GM23338 (cell line): ENCODE results near the gene ZNF679. TPM values are rescaled to one million over a fixed set of nuclear protein-coding genes. Genes with fewer than 3 reads are reported as not detected.
A peak's percentile ranks its signal among the peaks of the same experiment; 100 is the strongest.
"Not testable (repeated sequence)": the region's sequence is repeated elsewhere in the genome, so short reads cannot be mapped to it uniquely, and the experiment has no call there.

Source experiments
- ATAC-seq: fragments of 200-7000 bp; cut with Tn5 transposase; 3 replicates; pipeline ENCODE4 v1.9.1; 2020
- DNase-seq: peaks from one replicate; pipeline ENCODE4 v3.0.0-alpha.2; 2015; ENCODE audit warnings: low spot score
- H2AFZ ChIP-seq: fragments of 200-600 bp; sonication (generic); 2 replicates; pipeline ENCODE4 v1.8.0; 2016; ENCODE audit warnings: antibody characterized with exemption, mild to moderate bottlenecking, moderate library complexity
- H3F3A ChIP-seq: fragments of 200-600 bp; sonication (generic); replicated peaks from 2 replicates; pipeline ENCODE4 v1.8.0; 2017; ENCODE audit warnings: antibody characterized with exemption, mixed run types, low read depth
- H3K27ac ChIP-seq: fragments of 200-600 bp; sonication (generic); 2 replicates; pipeline ENCODE4 v1.6.1; 2016; ENCODE audit warnings: low read depth
- H3K27me3 ChIP-seq: fragments of 200-600 bp; sonication (generic); 2 replicates; pipeline ENCODE4 v1.8.0; 2016; ENCODE audit warnings: mild to moderate bottlenecking, mixed run types, moderate library complexity; ENCODE audit not compliant: insufficient read depth
- H3K36me3 ChIP-seq: fragments of 200-600 bp; sonication (generic); 2 replicates; pipeline ENCODE4 v1.8.0; 2016; ENCODE audit warnings: mild to moderate bottlenecking; ENCODE audit not compliant: insufficient read depth
- H3K4me1 ChIP-seq: fragments of 200-600 bp; sonication (generic); 2 replicates; pipeline ENCODE4 v1.8.0; 2016; ENCODE audit warnings: mild to moderate bottlenecking, moderate library complexity; ENCODE audit not compliant: insufficient read depth
- H3K4me2 ChIP-seq: fragments of 200-600 bp; sonication (generic); 2 replicates; pipeline ENCODE4 v1.7.1; 2017; ENCODE audit warnings: mixed run types
- H3K4me3 ChIP-seq: fragments of 200-600 bp; sonication (generic); 2 replicates; pipeline ENCODE4 v1.6.1; 2016; ENCODE audit warnings: mixed run types
- H3K79me2 ChIP-seq: fragments of 200-600 bp; sonication (generic); replicated peaks from 2 replicates; pipeline ENCODE4 v1.8.0; 2017; ENCODE audit warnings: mild to moderate bottlenecking; ENCODE audit not compliant: insufficient read depth
- H3K9me2 ChIP-seq: fragments of 200-600 bp; sonication (generic); 2 replicates; pipeline ENCODE4 v1.8.0; 2017; ENCODE audit not compliant: insufficient read depth
- H4K20me1 ChIP-seq: fragments of 200-600 bp; sonication (generic); replicated peaks from 2 replicates; pipeline ENCODE4 v1.8.0; 2017; ENCODE audit warnings: mild to moderate bottlenecking; ENCODE audit not compliant: insufficient read depth
- H3K27ac Mint-ChIP-seq: 2 replicates; pipeline ENCODE4 v1.8.0; 2020; ENCODE audit warnings: inconsistent platforms, mild to moderate bottlenecking, moderate library complexity, mixed read lengths
- H3K27me3 Mint-ChIP-seq: 3 replicates; pipeline ENCODE4 v1.8.0; 2022; ENCODE audit warnings: low read depth, mild to moderate bottlenecking, moderate library complexity, mixed read lengths, inconsistent platforms; ENCODE audit not compliant: insufficient read depth, poor library complexity
- H3K36me3 Mint-ChIP-seq: 3 replicates; pipeline ENCODE4 v1.8.0; 2021; ENCODE audit warnings: low read depth, mild to moderate bottlenecking, inconsistent platforms, moderate library complexity, mixed read lengths
- H3K4me1 Mint-ChIP-seq: 3 replicates; pipeline ENCODE4 v1.8.0; 2020; ENCODE audit warnings: mild to moderate bottlenecking, inconsistent platforms, mixed read lengths
- H3K4me3 Mint-ChIP-seq: 3 replicates; pipeline ENCODE4 v1.8.0; 2021; ENCODE audit warnings: moderate library complexity, mild to moderate bottlenecking, inconsistent platforms, mixed read lengths
- H3K9me3 Mint-ChIP-seq: 3 replicates; pipeline ENCODE4 v1.8.0; 2020; ENCODE audit warnings: moderate library complexity, mild to moderate bottlenecking, inconsistent platforms, mixed read lengths
- CREB1 ChIP-seq: fragments of 250-450 bp; sonication (Bioruptor Pico); IDR thresholded peaks from 2 replicates; pipeline ENCODE4 v1.5.0; 2020; ENCODE audit warnings: low read depth, mild to moderate bottlenecking, moderate library complexity
- JUNB ChIP-seq: IDR thresholded peaks from one replicate; pipeline ENCODE4 v1.6.1; 2016; ENCODE audit warnings: antibody characterized with exemption; ENCODE audit not compliant: unreplicated experiment
- POLR2AphosphoS5 ChIP-seq: IDR thresholded peaks from 2 replicates; pipeline ENCODE4 v1.6.1; 2016; ENCODE audit warnings: antibody characterized with exemption, low read depth
- STAT1 ChIP-seq: IDR thresholded peaks from one replicate; pipeline ENCODE4 v1.6.1; 2016; ENCODE audit warnings: antibody characterized with exemption; ENCODE audit not compliant: unreplicated experiment
- ZNF114 ChIP-seq: fragments of 250-450 bp; sonication (Bioruptor Pico); IDR thresholded peaks from 2 replicates; pipeline ENCODE4 v1.5.0; 2020; ENCODE audit warnings: mild to moderate bottlenecking, moderate library complexity
- ZNF331 ChIP-seq: fragments of 250-450 bp; sonication (Bioruptor Pico); IDR thresholded peaks from 2 replicates; pipeline ENCODE4 v1.5.0; 2020; ENCODE audit warnings: low read depth, mild to moderate bottlenecking, moderate library complexity
- polyA plus RNA-seq: library from polyadenylated mRNA; unstranded; fragments of >200 nt; fragmentation: Nextera tagmentation; extraction: Ambion mirVana; gene quantifications from 2 replicates; pipeline ENCODE4 v1.2.1, GENCODE V29; 2016
- total RNA-seq: library from RNA; depleted of rRNA; stranded (reverse); fragments of >200 nt; shearing (Covaris generic); gene quantifications from 2 replicates; pipeline ENCODE4 v1.2.3, GENCODE V29; 2014
- TF ChIP-seq, protein P1 (sequence below): IDR thresholded peaks from one replicate; pipeline ENCODE4 v1.6.1; 2018; ENCODE audit warnings: antibody characterized with exemption; ENCODE audit not compliant: unreplicated experiment

The ZNF679 gene
- total and polyA plus RNA-seq, 2 experiments from 2014 or later = not detected

GRCh38 chr7:64312826-64313225 lies 84.6 kb downstream of the ZNF679 start:
- H3K27ac ChIP-seq = no peak overlapping the region
- peaks cover 6% of the 10 kb centered on the region for H3K27me3 Mint-ChIP-seq
- H3K79me2 ChIP-seq = peaks cover 39% of the 10 kb centered on the region
- no peak for ATAC-seq
- no peaks in the 10 kb centered on the region; the same call in 1 of the 2 replicates for H3K36me3 ChIP-seq
- 0 out of 2 replicates have a peak, but pooled peaks cover 3% of the 10 kb centered on the region for H4K20me1 ChIP-seq
- H3K9me2 ChIP-seq = no peaks in the 10 kb centered on the region
- H2AFZ ChIP-seq = no peak overlapping the region
- no peaks in the 10 kb centered on the region for H3K4me1 ChIP-seq
- H3K9me3 Mint-ChIP-seq = peaks cover 88% of the 10 kb centered on the region
- no peaks in the 10 kb centered on the region for H3F3A ChIP-seq
- H3K27ac Mint-ChIP-seq = no peak overlapping the region
- no peak overlapping the region for H3K4me3 ChIP-seq
- no peak for TF ChIP-seq STAT1
- no peak for TF ChIP-seq ZNF331
- TF ChIP-seq CREB1 (CRISPR knock-in tag) = no peak
- no peak for DNase-seq
- no peak overlapping the region for H3K4me3 Mint-ChIP-seq
- peaks cover 17% of the 10 kb centered on the region for H3K36me3 Mint-ChIP-seq
- H3K4me1 Mint-ChIP-seq = peaks cover 5% of the 10 kb centered on the region; the same call in 1 of the 3 replicates
- no peaks in the 10 kb centered on the region for H3K27me3 ChIP-seq
- no peak overlapping the region for H3K4me2 ChIP-seq

GRCh38 chr7:64313740-64314491 lies 85.6 kb downstream of the ZNF679 start, which contains the start of gene ZNF736:
TSS of gene ZNF736 (plus strand) at chr7:64313961. CDS start at chr7:64314151, 190 bp downstream.
- peak within 1 kb of the TSS; percentile 75 for H3K4me2 ChIP-seq
- TF ChIP-seq POLR2AphosphoS5 (peak; percentile 51), ZNF114 (CRISPR knock-in tag) (no peak)
- H3K4me1 ChIP-seq = no peaks in the 10 kb centered on the region
- DNase-seq = peak; percentile 88
- H4K20me1 ChIP-seq = 0 out of 2 replicates have a peak, but pooled peaks cover 3% of the 10 kb centered on the region
- peaks cover 50% of the 10 kb centered on the region for H3K79me2 ChIP-seq
- Mint-ChIP-seq H3K9me3 (peaks cover 82% of the 10 kb centered on the region), H3K27me3 (peaks cover 6% of the 10 kb centered on the region), H3K36me3 (peaks cover 13% of the 10 kb centered on the region), H3K4me1 (peaks cover 5% of the 10 kb centered on the region; the same call in 1 of the 3 replicates), H3K4me3 (peak within 1 kb of the TSS; percentile 98), H3K27ac (peak within 1 kb of the TSS; percentile 99)
- H3K4me3 ChIP-seq = peak within 1 kb of the TSS; percentile 82
- H3K27ac ChIP-seq = peak within 1 kb of the TSS; percentile 84; the same call in 1 of the 2 replicates
- no peaks in the 10 kb centered on the region for H3K27me3 ChIP-seq
- H3K36me3 ChIP-seq = no peaks in the 10 kb centered on the region; the same call in 1 of the 2 replicates
- ATAC-seq = peak; percentile 99
- no peaks in the 10 kb centered on the region for H3F3A ChIP-seq
- H3K9me2 ChIP-seq = no peaks in the 10 kb centered on the region
- H2AFZ ChIP-seq = no peak within 1 kb of the TSS

DNA sequence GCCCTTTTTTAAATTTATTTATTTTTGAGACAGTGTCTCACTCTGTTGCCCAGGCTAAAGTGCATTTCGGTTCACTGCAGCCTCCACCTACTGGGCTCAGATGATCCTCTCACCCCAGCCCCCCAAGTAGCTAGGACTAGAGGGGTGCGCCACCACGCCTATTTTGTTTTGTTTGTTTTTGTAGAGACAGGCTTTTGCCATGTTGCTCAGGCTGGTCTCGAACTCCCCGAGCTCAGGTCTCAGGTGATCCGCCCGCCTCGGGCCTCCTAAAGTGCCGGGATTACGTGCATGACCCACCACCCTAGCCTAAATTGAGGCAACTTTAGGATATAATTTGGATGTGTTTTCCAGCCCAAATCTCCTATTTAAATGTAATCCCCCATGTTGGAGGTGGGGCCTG lies 86.3 kb downstream of the ZNF679 start:
- peaks cover 6% of the 10 kb centered on the region for H3K27me3 Mint-ChIP-seq
- H3K4me2 ChIP-seq = peak overlapping the region; percentile 75
- no peak for TF ChIP-seq JUNB
- TF ChIP-seq, protein P1, sequence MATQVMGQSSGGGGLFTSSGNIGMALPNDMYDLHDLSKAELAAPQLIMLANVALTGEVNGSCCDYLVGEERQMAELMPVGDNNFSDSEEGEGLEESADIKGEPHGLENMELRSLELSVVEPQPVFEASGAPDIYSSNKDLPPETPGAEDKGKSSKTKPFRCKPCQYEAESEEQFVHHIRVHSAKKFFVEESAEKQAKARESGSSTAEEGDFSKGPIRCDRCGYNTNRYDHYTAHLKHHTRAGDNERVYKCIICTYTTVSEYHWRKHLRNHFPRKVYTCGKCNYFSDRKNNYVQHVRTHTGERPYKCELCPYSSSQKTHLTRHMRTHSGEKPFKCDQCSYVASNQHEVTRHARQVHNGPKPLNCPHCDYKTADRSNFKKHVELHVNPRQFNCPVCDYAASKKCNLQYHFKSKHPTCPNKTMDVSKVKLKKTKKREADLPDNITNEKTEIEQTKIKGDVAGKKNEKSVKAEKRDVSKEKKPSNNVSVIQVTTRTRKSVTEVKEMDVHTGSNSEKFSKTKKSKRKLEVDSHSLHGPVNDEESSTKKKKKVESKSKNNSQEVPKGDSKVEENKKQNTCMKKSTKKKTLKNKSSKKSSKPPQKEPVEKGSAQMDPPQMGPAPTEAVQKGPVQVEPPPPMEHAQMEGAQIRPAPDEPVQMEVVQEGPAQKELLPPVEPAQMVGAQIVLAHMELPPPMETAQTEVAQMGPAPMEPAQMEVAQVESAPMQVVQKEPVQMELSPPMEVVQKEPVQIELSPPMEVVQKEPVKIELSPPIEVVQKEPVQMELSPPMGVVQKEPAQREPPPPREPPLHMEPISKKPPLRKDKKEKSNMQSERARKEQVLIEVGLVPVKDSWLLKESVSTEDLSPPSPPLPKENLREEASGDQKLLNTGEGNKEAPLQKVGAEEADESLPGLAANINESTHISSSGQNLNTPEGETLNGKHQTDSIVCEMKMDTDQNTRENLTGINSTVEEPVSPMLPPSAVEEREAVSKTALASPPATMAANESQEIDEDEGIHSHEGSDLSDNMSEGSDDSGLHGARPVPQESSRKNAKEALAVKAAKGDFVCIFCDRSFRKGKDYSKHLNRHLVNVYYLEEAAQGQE = no peak
- no peaks in the 10 kb centered on the region for H3K4me1 ChIP-seq
- 0 out of 2 replicates have a peak, but pooled peaks cover 3% of the 10 kb centered on the region for H4K20me1 ChIP-seq
- peak; percentile 10 for DNase-seq
- H3K4me3 ChIP-seq = peak overlapping the region; percentile 82
- no peaks in the 10 kb centered on the region; the same call in 1 of the 2 replicates for H3K36me3 ChIP-seq
- H3K79me2 ChIP-seq = peaks cover 53% of the 10 kb centered on the region
- H3K36me3 Mint-ChIP-seq = peaks cover 13% of the 10 kb centered on the region
- 0 out of 2 replicates have a peak overlapping the region, but pooled peaks have one; percentile 84 for H3K27ac ChIP-seq
- no peak overlapping the region for H2AFZ ChIP-seq
- H3F3A ChIP-seq = no peaks in the 10 kb centered on the region
- H3K9me2 ChIP-seq = no peaks in the 10 kb centered on the region
- H3K27ac Mint-ChIP-seq = peak overlapping the region; percentile 99
- H3K27me3 ChIP-seq = no peaks in the 10 kb centered on the region
- ATAC-seq = no peak; the same call in 2 of the 3 replicates
- H3K4me1 Mint-ChIP-seq = peaks cover 5% of the 10 kb centered on the region; the same call in 1 of the 3 replicates
- H3K4me3 Mint-ChIP-seq = peak overlapping the region; percentile 98
- H3K9me3 Mint-ChIP-seq = peaks cover 80% of the 10 kb centered on the region

DNA sequence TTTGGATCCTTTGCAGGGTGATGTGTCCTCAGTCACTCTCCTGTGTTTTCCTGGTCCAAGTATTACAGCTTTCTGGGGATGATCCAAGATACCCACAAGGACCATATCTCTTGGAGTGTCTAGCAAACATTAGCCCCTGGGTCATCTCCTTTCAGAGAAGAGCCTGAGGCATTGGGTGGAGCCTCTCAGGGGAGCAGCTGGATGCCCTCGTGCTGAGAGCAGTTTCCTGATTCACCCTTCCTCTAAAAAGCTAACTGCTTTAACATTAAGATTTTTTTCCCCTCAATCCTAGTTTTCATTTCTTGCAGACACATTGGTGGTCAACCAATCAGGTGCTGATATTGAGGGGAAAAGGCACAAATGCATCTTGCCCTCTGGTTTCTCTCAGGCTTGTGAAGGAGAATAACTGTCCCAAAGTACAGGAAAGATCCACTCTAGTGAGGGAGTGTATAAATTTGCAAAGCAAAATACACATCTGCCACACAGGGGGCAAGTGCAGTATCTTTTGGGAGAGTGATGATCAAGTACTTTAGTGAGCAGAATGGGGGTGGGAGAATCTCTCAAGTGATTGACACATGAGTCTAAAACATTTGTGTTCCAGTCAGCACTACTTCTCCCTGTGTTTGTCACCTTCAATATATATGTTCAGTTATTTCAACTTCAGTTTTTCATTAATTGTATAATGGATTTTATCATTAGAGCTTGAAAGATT lies 87.9 kb downstream of the ZNF679 start:
- Mint-ChIP-seq H3K9me3 (peaks cover 72% of the 10 kb centered on the region), H3K36me3 (peaks cover 19% of the 10 kb centered on the region), H3K4me3 (peak overlapping the region; percentile 43; the same call in 2 of the 3 replicates)
- H3K27ac Mint-ChIP-seq, H3K4me1 ChIP-seq, ATAC-seq, H3K27me3 ChIP-seq, H3K9me2 ChIP-seq, H3K4me1 Mint-ChIP-seq, H3F3A ChIP-seq, H2AFZ ChIP-seq, H4K20me1 ChIP-seq, H3K27ac ChIP-seq, H3K4me3 ChIP-seq, DNase-seq, H3K36me3 ChIP-seq, H3K27me3 Mint-ChIP-seq: not testable (repeated sequence)
- Histone ChIP-seq H3K79me2 (peaks cover 64% of the 10 kb centered on the region), H3K4me2 (peak overlapping the region; percentile 75; the same call in 1 of the 2 replicates)
